ENCODE results near the gene SOX8. TPM values are rescaled to one million over a fixed set of nuclear protein-coding genes. Genes with fewer than 3 reads are reported as not detected.

The SOX8 gene
- total RNA-seq, 1 donor from 2014 or later: 6.7 TPM

GRCh38 chr16:976389-976931, 5.1 kb upstream of the SOX8 start:
- H3K27ac Mint-ChIP-seq: peak overlapping the region; percentile 39
- no peak for TF ChIP-seq CTCF (conservative IDR thresholded peaks at IDR 0.05)

GRCh38 chr16:977081-977701, 4.4 kb upstream of the SOX8 start:
- Mint-ChIP-seq H3K27ac (no peak overlapping the region), H3K4me3 (no peak overlapping the region), H3K9me3 (no peaks in the 10 kb centered on the region), H3K36me3 (no peaks in the 10 kb centered on the region), H3K27me3 (peaks cover 9% of the 10 kb centered on the region), H3K4me1 (ENCODE audit: unreplicated experiment) (peaks cover 11% of the 10 kb centered on the region)
- DNase-seq (ENCODE audit: extremely low spot score, unreplicated experiment): no peak
- TF ChIP-seq CTCF (conservative IDR thresholded peaks at IDR 0.05): no peak

More at GRCh38 chr16:976389-976931, 5.1 kb upstream of the SOX8 start:
- Mint-ChIP-seq H3K36me3 (no peaks in the 10 kb centered on the region), H3K27me3 (peaks cover 9% of the 10 kb centered on the region), H3K4me1 (ENCODE audit: unreplicated experiment) (peaks cover 18% of the 10 kb centered on the region), H3K4me3 (no peak overlapping the region), H3K9me3 (no peaks in the 10 kb centered on the region)
- no peak for DNase-seq (ENCODE audit: extremely low spot score, unreplicated experiment)

GRCh38 chr16:977896-978295, 3.7 kb upstream of the SOX8 start:
- no peaks in the 10 kb centered on the region for H3K9me3 Mint-ChIP-seq
- no peak overlapping the region for H3K27ac Mint-ChIP-seq
- peaks cover 11% of the 10 kb centered on the region for H3K4me1 Mint-ChIP-seq (ENCODE audit: unreplicated experiment)
- no peak for TF ChIP-seq CTCF (conservative IDR thresholded peaks at IDR 0.05)
- peaks cover 13% of the 10 kb centered on the region for H3K27me3 Mint-ChIP-seq
- peak overlapping the region; percentile 11 for H3K4me3 Mint-ChIP-seq
- DNase-seq (ENCODE audit: extremely low spot score, unreplicated experiment): no peak
- no peaks in the 10 kb centered on the region for H3K36me3 Mint-ChIP-seq

GRCh38 chr16:978403-978802, 3.2 kb upstream of the SOX8 start:
- peaks cover 15% of the 10 kb centered on the region for H3K27me3 Mint-ChIP-seq
- peaks cover 11% of the 10 kb centered on the region for H3K4me1 Mint-ChIP-seq (ENCODE audit: unreplicated experiment)
- TF ChIP-seq CTCF (conservative IDR thresholded peaks at IDR 0.05): no peak
- no peaks in the 10 kb centered on the region for H3K36me3 Mint-ChIP-seq
- peak overlapping the region; percentile 11 for H3K4me3 Mint-ChIP-seq
- H3K9me3 Mint-ChIP-seq: no peaks in the 10 kb centered on the region
- DNase-seq (ENCODE audit: extremely low spot score, unreplicated experiment): no peak
- no peak overlapping the region for H3K27ac Mint-ChIP-seq

- no peaks in the 10 kb centered on the region for H3K36me3 Mint-ChIP-seq
- H3K4me1 Mint-ChIP-seq (ENCODE audit: unreplicated experiment): peaks cover 9% of the 10 kb centered on the region
- H3K27me3 Mint-ChIP-seq: peaks cover 13% of the 10 kb centered on the region
- no peaks in the 10 kb centered on the region for H3K9me3 Mint-ChIP-seq
- peak overlapping the region; percentile 54 for H3K4me3 Mint-ChIP-seq
- no peak for DNase-seq (ENCODE audit: extremely low spot score, unreplicated experiment)
- TF ChIP-seq CTCF (conservative IDR thresholded peaks at IDR 0.05): no peak
- no peak overlapping the region for H3K27ac Mint-ChIP-seq
These were observed 2.4 kb upstream of the SOX8 start for GRCh38 chr16:979147-979546.
